HepG2 (cell line): ENCODE data around the gene SNX13. TPM values are rescaled to one million over a fixed set of nuclear protein-coding genes. Genes with fewer than 3 reads are reported as not detected.

Experiments
- FOXA3 ChIP-seq: IDR thresholded peaks from 2 replicates; pipeline ENCODE4 v1.6.1; 2016; ENCODE audit warnings: missing genetic modification reagents, missing compliant biosample characterization
- GTF2F1 ChIP-seq: fragments of 150-350 bp; IDR thresholded peaks from 2 replicates; pipeline ENCODE4 v1.6.1; 2014; ENCODE audit warnings: low read length
- HMGA1 ChIP-seq: sonication (generic); formaldehyde crosslinking; conservative IDR thresholded peaks from 2 replicates; pipeline ENCODE4 v1.4.0; 2020; ENCODE audit warnings: missing genetic modification reagents
- MEIS2 ChIP-seq: sonication (generic); formaldehyde crosslinking; IDR thresholded peaks from 2 replicates; pipeline ENCODE4 v1.9.0; 2021; ENCODE audit warnings: mild to moderate bottlenecking, missing genetic modification reagents
- NFATC3 ChIP-seq: sonication (generic); formaldehyde crosslinking; IDR thresholded peaks from 2 replicates; pipeline ENCODE4 v1.5.1; 2020; ENCODE audit warnings: mild to moderate bottlenecking, missing genetic modification reagents
- NR2C2 ChIP-seq: sonication (generic); formaldehyde crosslinking; IDR thresholded peaks from 2 replicates; pipeline ENCODE4 v1.4.0; 2020; ENCODE audit warnings: missing genetic modification reagents, mild to moderate bottlenecking, moderate library complexity, borderline replicate concordance
- PHF21A ChIP-seq: sonication (generic); formaldehyde crosslinking; IDR thresholded peaks from 2 replicates; pipeline ENCODE4 v1.5.0; 2020; ENCODE audit warnings: mild to moderate bottlenecking, missing genetic modification reagents
- RAD21 ChIP-seq: fragments of 450-650 bp; formaldehyde crosslinking; IDR thresholded peaks from 2 replicates; pipeline ENCODE4 v1.5.0; 2020; ENCODE audit warnings: mild to moderate bottlenecking
- SNAPC2 ChIP-seq: sonication (generic); formaldehyde crosslinking; IDR thresholded peaks from 2 replicates; pipeline ENCODE4 v1.8.1; 2022; ENCODE audit warnings: mild to moderate bottlenecking, missing genetic modification reagents
- STAG1 ChIP-seq: sonication (generic); formaldehyde crosslinking; IDR thresholded peaks from 2 replicates; pipeline ENCODE4 v1.4.0; 2020; ENCODE audit warnings: missing genetic modification reagents
- SUZ12 ChIP-seq: fragments of 150-350 bp; IDR thresholded peaks from 2 replicates; pipeline ENCODE4 v1.6.1; 2014; ENCODE audit warnings: low read depth, low read length
- ZBTB4 ChIP-seq: sonication (generic); formaldehyde crosslinking; IDR thresholded peaks from 2 replicates; pipeline ENCODE4 v1.4.0; 2020; ENCODE audit warnings: missing genetic modification reagents, mild to moderate bottlenecking, borderline replicate concordance
- ZFY ChIP-seq: sonication (generic); formaldehyde crosslinking; IDR thresholded peaks from 2 replicates; pipeline ENCODE4 v1.4.0; 2020; ENCODE audit warnings: missing genetic modification reagents
- ZNF225 ChIP-seq: sonication (generic); formaldehyde crosslinking; IDR thresholded peaks from 2 replicates; pipeline ENCODE4 v1.4.0; 2020; ENCODE audit warnings: mild to moderate bottlenecking, missing genetic modification reagents
- ZNF292 ChIP-seq: sonication (generic); formaldehyde crosslinking; IDR thresholded peaks from 2 replicates; pipeline ENCODE4 v1.8.1; 2022; ENCODE audit warnings: mild to moderate bottlenecking, low read depth, missing genetic modification reagents, borderline replicate concordance
- ZNF407 ChIP-seq: sonication (generic); formaldehyde crosslinking; IDR thresholded peaks from one replicate; pipeline ENCODE4 v1.5.1; 2020; ENCODE audit warnings: mild to moderate bottlenecking, missing genetic modification reagents; ENCODE audit errors: not compliant biosample characterization
- ZNF556 ChIP-seq: sonication (generic); formaldehyde crosslinking; IDR thresholded peaks from 2 replicates; pipeline ENCODE4 v1.4.0; 2020; ENCODE audit warnings: mild to moderate bottlenecking, missing genetic modification reagents, borderline replicate concordance
- ZNF747 ChIP-seq: sonication (generic); formaldehyde crosslinking; IDR thresholded peaks from 2 replicates; pipeline ENCODE4 v1.8.1; 2023; ENCODE audit warnings: missing genetic modification reagents, mild to moderate bottlenecking, borderline replicate concordance
- polyA plus RNA-seq, 8 experiments: library from polyadenylated mRNA; depleted of rRNA in 3 of 8; stranded (reverse) in 7 of 8; unstranded in 1 of 8; fragments of >200 nt; fragmentation: Illumina TruSeq in 4 of 8; extraction: Trizol in 4 of 8; gene quantifications; 2 replicates each; pipeline versions ENCODE4 v1.2.1 to v1.2.3, GENCODE V29; 2011 to 2016; ENCODE audit warnings: low read depth in 4 of 8, missing spikeins in 1 of 8, mixed read lengths in 1 of 8; ENCODE audit not compliant: insufficient read depth in 1 of 8
- total RNA-seq, 5 experiments: library from RNA; depleted of rRNA; stranded (reverse); fragments of >200 nt; fragmentation: Illumina TruSeq; extraction: Trizol; gene quantifications; 2 replicates each; pipeline ENCODE4 v1.2.3, GENCODE V29; 2016; ENCODE audit warnings: low read depth in 1 of 5
- TF ChIP-seq, protein P1 (sequence below): sonication (generic); formaldehyde crosslinking; IDR thresholded peaks from 2 replicates; pipeline ENCODE4 v1.8.1; 2023; ENCODE audit warnings: mild to moderate bottlenecking, missing genetic modification reagents

SNX13 gene
- total and polyA plus RNA-seq, 2 of the 13 experiments (the other 11 are each of a cell fraction or from before 2014, with no cell fraction given) = 14.3 to 32.3 TPM

DNA sequence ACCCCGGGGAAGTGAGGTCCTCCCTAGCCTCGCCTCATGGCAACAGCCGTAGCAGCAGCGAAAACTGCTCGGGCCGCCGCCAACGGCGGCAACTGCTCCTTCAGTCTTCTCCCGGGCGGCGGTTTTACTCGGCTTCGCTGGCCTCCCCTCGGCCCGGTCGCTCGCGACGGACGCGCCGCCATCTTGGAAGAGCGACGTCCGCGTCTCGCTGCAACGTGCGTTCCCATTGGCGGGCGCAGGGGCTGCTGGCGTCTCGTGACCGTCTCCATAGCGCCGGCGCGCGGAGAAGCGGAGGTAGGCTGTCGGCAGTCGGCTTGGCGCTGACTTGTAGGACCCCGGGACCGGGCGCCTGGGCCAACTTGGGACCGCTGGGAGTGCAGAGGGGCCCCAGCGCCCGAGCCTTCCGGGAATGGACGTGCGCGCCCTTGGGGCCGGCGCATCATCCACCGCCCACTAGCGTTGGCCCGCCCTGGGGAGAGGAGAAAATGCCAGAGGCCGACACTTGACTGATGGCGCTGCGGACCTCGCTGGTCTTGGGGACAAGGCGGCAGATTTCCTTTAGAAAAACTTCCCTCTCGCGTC, at the start of gene SNX13 (continued):
- peak; percentile 59; the same call in 1 of the 2 replicates for TF ChIP-seq NR2C2 (CRISPR knock-in tag)
- no peak for TF ChIP-seq SUZ12
- peak; percentile 55; the same call in 1 of the 2 replicates for TF ChIP-seq ZNF292
- TF ChIP-seq ZNF556 = peak; percentile 27; the same call in 1 of the 2 replicates
- no peak for TF ChIP-seq HMGA1
- peak; percentile 96 for TF ChIP-seq PHF21A
- peak; percentile 68 for TF ChIP-seq RAD21
- TF ChIP-seq FOXA3 (CRISPR knock-in tag) = peak; percentile 59
- TF ChIP-seq ZNF747 (CRISPR knock-in tag) = peak; percentile 94; the same call in 1 of the 2 replicates
- no peak for TF ChIP-seq NFATC3 (CRISPR knock-in tag)
- TF ChIP-seq, protein P1, sequence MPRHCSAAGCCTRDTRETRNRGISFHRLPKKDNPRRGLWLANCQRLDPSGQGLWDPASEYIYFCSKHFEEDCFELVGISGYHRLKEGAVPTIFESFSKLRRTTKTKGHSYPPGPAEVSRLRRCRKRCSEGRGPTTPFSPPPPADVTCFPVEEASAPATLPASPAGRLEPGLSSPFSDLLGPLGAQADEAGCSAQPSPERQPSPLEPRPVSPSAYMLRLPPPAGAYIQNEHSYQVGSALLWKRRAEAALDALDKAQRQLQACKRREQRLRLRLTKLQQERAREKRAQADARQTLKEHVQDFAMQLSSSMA (CRISPR knock-in tag) = no peak
- peak; percentile 75 for TF ChIP-seq ZFY (CRISPR knock-in tag)
- TF ChIP-seq STAG1 (CRISPR knock-in tag) = peak; percentile 22; the same call in 1 of the 2 replicates
- no peak for TF ChIP-seq SNAPC2 (CRISPR knock-in tag)
- TF ChIP-seq ZNF407 (CRISPR knock-in tag) = no peak
- 0 out of 2 replicates have a peak, but pooled peaks have one; percentile 29 for TF ChIP-seq MEIS2 (CRISPR knock-in tag)
- TF ChIP-seq ZBTB4 (CRISPR knock-in tag) = peak; percentile 68; the same call in 1 of the 2 replicates
- TF ChIP-seq GTF2F1 = no peak
- no peak for TF ChIP-seq ZNF225
